AG09309 (cell line): ENCODE results near the gene HOXB3.

Experiments
- DNase-seq: peaks from one replicate; pipeline ENCODE4 v3.0.0-alpha.2; 2010; ENCODE audit warnings: low read depth
- H3K4me3 ChIP-seq: 2 replicates; pipeline ENCODE4 v1.5.1; 2011; ENCODE audit warnings: mild to moderate bottlenecking, low read depth, low read length, moderate library complexity; ENCODE audit not compliant: control insufficient read depth
- TF ChIP-seq, protein P1 (sequence below): IDR thresholded peaks from 2 replicates; pipeline ENCODE4 v1.5.1; 2011; ENCODE audit warnings: mild to moderate bottlenecking, low read depth, low read length, inconsistent platforms; ENCODE audit not compliant: insufficient read depth, control insufficient read depth; ENCODE audit errors: missing control alignments

Gene HOXB3

DNA sequence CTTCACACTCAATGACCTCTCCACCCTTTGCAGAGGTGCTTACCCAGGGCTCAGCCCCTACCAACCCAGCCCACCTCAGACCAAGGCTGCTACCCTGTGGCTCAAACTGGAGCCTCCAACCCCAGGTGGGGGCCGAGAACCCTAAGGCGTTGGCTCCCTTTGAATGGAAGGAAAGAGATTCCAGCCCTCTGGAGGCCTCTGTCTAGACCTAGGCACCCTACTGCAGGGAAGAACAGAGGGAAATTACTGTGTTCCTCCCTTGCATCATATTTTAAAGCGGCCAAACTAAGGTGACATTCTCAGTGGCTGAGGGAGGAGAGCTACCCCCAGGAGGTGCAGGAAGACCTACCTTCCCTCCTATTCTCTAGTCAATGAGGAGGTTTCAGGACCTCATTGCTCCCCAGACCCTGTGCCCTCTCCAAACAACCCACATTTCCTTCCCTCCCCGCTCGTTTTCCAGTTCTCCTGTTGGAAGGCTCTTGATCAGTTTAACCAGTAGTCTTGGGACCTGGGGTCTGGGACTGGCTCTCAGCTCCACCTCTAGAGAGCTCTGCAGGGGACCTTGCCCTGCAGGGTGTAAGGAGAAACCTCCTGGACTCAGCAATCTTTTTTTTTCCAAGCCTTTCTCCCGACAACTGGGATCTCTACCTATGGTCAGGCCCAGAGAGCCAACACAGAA lies 30.6 kb upstream of the HOXB3 start:
- H3K4me3 ChIP-seq, result no peak overlapping the region
- DNase-seq, result no peak
- TF ChIP-seq, protein P1, sequence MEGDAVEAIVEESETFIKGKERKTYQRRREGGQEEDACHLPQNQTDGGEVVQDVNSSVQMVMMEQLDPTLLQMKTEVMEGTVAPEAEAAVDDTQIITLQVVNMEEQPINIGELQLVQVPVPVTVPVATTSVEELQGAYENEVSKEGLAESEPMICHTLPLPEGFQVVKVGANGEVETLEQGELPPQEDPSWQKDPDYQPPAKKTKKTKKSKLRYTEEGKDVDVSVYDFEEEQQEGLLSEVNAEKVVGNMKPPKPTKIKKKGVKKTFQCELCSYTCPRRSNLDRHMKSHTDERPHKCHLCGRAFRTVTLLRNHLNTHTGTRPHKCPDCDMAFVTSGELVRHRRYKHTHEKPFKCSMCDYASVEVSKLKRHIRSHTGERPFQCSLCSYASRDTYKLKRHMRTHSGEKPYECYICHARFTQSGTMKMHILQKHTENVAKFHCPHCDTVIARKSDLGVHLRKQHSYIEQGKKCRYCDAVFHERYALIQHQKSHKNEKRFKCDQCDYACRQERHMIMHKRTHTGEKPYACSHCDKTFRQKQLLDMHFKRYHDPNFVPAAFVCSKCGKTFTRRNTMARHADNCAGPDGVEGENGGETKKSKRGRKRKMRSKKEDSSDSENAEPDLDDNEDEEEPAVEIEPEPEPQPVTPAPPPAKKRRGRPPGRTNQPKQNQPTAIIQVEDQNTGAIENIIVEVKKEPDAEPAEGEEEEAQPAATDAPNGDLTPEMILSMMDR, result no peak

- TF ChIP-seq, protein P1, result no peak
- H3K4me3 ChIP-seq, result no peak overlapping the region
Observed at GRCh38 chr17:48619826-48620449, 29.9 kb upstream of the HOXB3 start.

DNA sequence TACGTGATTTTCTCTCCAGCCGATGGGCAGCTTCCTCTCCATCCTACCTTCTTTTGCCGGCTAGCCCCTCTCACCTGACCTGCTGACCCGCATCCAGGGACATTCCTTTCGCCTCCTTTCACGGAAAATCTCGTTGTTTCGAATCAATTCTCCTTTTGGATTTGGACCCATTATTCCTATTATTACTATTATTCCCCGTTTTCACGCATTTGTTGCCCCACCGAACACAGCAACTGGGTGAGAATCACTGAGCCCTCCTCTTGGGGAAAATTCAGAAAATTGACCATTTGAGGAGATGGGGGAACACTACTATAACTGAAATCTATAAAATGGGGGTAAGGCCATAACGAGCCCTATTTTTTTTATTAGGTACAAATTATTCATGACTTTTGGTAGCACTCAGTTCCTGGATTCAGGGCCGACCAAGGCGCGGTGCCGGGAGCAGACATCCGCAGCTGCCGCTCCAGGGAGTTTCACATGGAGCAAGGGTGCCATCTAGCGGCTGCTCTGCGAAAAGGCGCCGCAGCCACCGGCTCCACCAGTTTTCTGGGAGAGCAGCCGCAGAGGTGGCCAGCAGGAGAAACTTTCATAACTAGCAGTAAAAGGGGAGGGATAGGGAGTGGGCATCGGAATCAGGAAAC lies 28.3 kb upstream of the HOXB3 start:
- H3K4me3 ChIP-seq, result no peak overlapping the region
- TF ChIP-seq, protein P1, result peak; percentile 96
- peak; percentile 18 for DNase-seq

More at GRCh38 chr17:48619826-48620449, 29.9 kb upstream of the HOXB3 start:
- DNase-seq, result no peak

- TF ChIP-seq, protein P1, result no peak
- H3K4me3 ChIP-seq, result no peak overlapping the region
- no peak for DNase-seq
Observed at GRCh38 chr17:48617471-48618255, 27.6 kb upstream of the HOXB3 start.

- no peak overlapping the region for H3K4me3 ChIP-seq
- TF ChIP-seq, protein P1, result no peak
- DNase-seq, result no peak
Observed at GRCh38 chr17:48616717-48617470, 26.9 kb upstream of the HOXB3 start.
